ENCODE data around the gene TMEM263. TPM values are rescaled to one million over a fixed set of nuclear protein-coding genes. Genes with fewer than 3 reads are reported as not detected.

TMEM263 gene
- total and polyA plus RNA-seq, 2 of the 13 experiments (the other 11 are each of a cell fraction or from before 2014, with no cell fraction given) = 25.9 to 58.6 TPM

DNA sequence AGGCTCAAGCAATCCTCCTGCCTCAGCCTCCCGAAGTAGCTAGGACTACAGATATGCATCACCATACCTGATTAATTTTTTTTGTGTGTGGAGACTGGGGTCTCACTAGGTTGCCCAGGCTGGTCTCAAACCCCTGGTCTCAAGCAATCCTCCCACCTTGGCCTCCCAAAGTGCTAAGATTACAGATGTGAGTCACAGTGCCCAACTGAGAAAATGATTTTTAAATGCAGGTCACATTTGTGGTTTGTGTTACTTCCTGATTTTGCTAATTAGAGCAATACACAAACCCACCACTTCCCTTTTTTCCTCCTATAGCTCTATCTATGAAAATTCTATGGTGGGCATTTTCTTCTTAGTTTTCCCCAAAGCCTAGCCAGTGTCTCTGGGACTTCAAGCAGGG lies 45.5 kb upstream of the TMEM263 start:
- ChIA-PET CTCF (ENCODE audit: low intra/inter-chr PET ratio, low total read pairs) (no interaction called here), POLR2A (no interaction called here)
- Histone ChIP-seq H4K20me1 (ENCODE audit: insufficient read depth, low read length) (no peaks in the 10 kb centered on the region), H3K9me3 (ENCODE audit: low read length) (no peaks in the 10 kb centered on the region), H3K27ac (ENCODE audit: extremely low read length, insufficient read depth, low read length) (no peak overlapping the region), H3K27me3 (ENCODE audit: control insufficient read depth in 1 of 2, insufficient read depth in 2 of 2, low read length in 2 of 2) (peaks cover 1 to 6% of the 10 kb centered on the region in 2 experiments; a peak in 2 of 5 replicates), H2AFZ (ENCODE audit: low read length) (no peak overlapping the region), H3K4me3 (replicated peaks in 1 of 3; ENCODE audit: insufficient read depth in 1 of 3, low read depth in 2 of 3, low read length in 3 of 3) (no peak overlapping the region), H3K4me1 (ENCODE audit: insufficient read depth, low read length) (peaks cover 26% of the 10 kb centered on the region), H3K79me2 (ENCODE audit: insufficient read depth, low read length) (no peaks in the 10 kb centered on the region), H3K9ac (ENCODE audit: insufficient read depth, low read depth, low read length) (no peak overlapping the region), H3K4me2 (ENCODE audit: low read depth, low read length) (no peak overlapping the region), H3K36me3 (replicated peaks in 1 of 2; ENCODE audit: control insufficient read depth in 1 of 2, insufficient read depth in 2 of 2, low read length in 2 of 2) (no peaks in the 10 kb centered on the region)
- TF ChIP-seq, protein P1, sequence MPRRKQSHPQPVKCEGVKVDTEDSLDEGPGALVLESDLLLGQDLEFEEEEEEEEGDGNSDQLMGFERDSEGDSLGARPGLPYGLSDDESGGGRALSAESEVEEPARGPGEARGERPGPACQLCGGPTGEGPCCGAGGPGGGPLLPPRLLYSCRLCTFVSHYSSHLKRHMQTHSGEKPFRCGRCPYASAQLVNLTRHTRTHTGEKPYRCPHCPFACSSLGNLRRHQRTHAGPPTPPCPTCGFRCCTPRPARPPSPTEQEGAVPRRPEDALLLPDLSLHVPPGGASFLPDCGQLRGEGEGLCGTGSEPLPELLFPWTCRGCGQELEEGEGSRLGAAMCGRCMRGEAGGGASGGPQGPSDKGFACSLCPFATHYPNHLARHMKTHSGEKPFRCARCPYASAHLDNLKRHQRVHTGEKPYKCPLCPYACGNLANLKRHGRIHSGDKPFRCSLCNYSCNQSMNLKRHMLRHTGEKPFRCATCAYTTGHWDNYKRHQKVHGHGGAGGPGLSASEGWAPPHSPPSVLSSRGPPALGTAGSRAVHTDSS (CRISPR knock-in tag; conservative IDR thresholded peaks at IDR 0.05) = no peak
- TF ChIP-seq ZMYM3 (CRISPR knock-in tag; IDR thresholded peaks at IDR 0.05) (no peak), RORA (CRISPR knock-in tag; IDR thresholded peaks at IDR 0.05) (no peak), JUND (CRISPR knock-in tag; IDR thresholded peaks at IDR 0.05) (no peak), GTF2F1 (IDR thresholded peaks at IDR 0.05; ENCODE audit: low read length) (no peak), NFYB (CRISPR knock-in tag; IDR thresholded peaks at IDR 0.05) (no peak), KDM5A (IDR thresholded peaks at IDR 0.05; ENCODE audit: borderline replicate concordance, low read length) (no peak), ONECUT2 (CRISPR knock-in tag; IDR thresholded peaks at IDR 0.05) (no peak), ZNF674 (CRISPR knock-in tag; IDR thresholded peaks at IDR 0.05; ENCODE audit: low read depth) (no peak), ZNF549 (CRISPR knock-in tag; IDR thresholded peaks at IDR 0.05) (no peak), ZNF350 (CRISPR knock-in tag; IDR thresholded peaks at IDR 0.05; ENCODE audit: borderline replicate concordance, low read depth) (no peak)
- TF ChIP-seq, protein P2, sequence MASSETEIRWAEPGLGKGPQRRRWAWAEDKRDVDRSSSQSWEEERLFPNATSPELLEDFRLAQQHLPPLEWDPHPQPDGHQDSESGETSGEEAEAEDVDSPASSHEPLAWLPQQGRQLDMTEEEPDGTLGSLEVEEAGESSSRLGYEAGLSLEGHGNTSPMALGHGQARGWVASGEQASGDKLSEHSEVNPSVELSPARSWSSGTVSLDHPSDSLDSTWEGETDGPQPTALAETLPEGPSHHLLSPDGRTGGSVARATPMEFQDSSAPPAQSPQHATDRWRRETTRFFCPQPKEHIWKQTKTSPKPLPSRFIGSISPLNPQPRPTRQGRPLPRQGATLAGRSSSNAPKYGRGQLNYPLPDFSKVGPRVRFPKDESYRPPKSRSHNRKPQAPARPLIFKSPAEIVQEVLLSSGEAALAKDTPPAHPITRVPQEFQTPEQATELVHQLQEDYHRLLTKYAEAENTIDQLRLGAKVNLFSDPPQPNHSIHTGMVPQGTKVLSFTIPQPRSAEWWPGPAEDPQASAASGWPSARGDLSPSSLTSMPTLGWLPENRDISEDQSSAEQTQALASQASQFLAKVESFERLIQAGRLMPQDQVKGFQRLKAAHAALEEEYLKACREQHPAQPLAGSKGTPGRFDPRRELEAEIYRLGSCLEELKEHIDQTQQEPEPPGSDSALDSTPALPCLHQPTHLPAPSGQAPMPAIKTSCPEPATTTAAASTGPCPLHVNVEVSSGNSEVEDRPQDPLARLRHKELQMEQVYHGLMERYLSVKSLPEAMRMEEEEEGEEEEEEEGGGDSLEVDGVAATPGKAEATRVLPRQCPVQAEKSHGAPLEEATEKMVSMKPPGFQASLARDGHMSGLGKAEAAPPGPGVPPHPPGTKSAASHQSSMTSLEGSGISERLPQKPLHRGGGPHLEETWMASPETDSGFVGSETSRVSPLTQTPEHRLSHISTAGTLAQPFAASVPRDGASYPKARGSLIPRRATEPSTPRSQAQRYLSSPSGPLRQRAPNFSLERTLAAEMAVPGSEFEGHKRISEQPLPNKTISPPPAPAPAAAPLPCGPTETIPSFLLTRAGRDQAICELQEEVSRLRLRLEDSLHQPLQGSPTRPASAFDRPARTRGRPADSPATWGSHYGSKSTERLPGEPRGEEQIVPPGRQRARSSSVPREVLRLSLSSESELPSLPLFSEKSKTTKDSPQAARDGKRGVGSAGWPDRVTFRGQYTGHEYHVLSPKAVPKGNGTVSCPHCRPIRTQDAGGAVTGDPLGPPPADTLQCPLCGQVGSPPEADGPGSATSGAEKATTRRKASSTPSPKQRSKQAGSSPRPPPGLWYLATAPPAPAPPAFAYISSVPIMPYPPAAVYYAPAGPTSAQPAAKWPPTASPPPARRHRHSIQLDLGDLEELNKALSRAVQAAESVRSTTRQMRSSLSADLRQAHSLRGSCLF (CRISPR knock-in tag; IDR thresholded peaks at IDR 0.05; ENCODE audit: borderline replicate concordance) = no peak
- TF ChIP-seq, protein P3, sequence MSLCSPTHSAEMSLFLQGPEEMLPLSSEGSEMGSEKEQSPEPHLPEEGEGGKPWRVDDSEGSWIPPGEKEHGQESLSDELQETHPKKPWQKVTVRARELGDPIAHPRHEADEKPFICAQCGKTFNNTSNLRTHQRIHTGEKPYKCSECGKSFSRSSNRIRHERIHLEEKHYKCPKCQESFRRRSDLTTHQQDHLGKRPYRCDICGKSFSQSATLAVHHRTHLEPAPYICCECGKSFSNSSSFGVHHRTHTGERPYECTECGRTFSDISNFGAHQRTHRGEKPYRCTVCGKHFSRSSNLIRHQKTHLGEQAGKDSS (CRISPR knock-in tag; IDR thresholded peaks at IDR 0.05; ENCODE audit: borderline replicate concordance, low read depth) = no peak
- BruUV-seq (replicated peaks) = no TSS peak
- no peak for FAIRE-seq
- WGBS (ENCODE audit: low lambda C conversion rate) = 64% methylated on average over 1 of the region's 1 CpG
- intact Hi-C loops (cut with micrococcal nuclease; ENCODE audit: unreplicated experiment) (no loop called here), in situ Hi-C loops (cut with HindIII; ENCODE audit: extremely low pct_ligation_motif_present, low pct_unique_long_range_greater_than_20kb) (no loop called here)
- no peak for DNase-seq (ENCODE audit: low spot score)
- no peak for ATAC-seq
